PC-9 (cell line): ENCODE results near the gene TMEM134. TPM values are rescaled to one million over a fixed set of nuclear protein-coding genes. Genes with fewer than 3 reads are reported as not detected.
A peak's percentile ranks its signal among the peaks of the same experiment; 100 is the strongest.

ENCODE experiments used
- BruUV-seq: library from RNA; stranded (reverse); fragments of 400-500 nt; replicated peaks from 2 replicates; lab custom pipeline; 2021; lab: Mats Ljungman, UMichigan
- CTCF ChIA-PET: fragments of 300-600 bp; sonication (Branson Sonifier 250); formaldehyde crosslinking; loops from one replicate; lab custom pipeline; 2022; ENCODE audit warnings: antibody characterized with exemption; lab: Charles Lee
- POLR2A ChIA-PET: fragments of 300-600 bp; sonication (Branson Sonifier 250); formaldehyde crosslinking; loops from one replicate; lab custom pipeline; 2022; ENCODE audit warnings: antibody characterized with exemption; ENCODE audit not compliant: unreplicated experiment; lab: Charles Lee
- DNase-seq, 2 experiments: peaks; one replicate each; pipeline versions ENCODE4 v3.0.0 to v3.0.0-alpha.2; 2015 to 2022; ENCODE audit warnings: mixed read lengths in 1 of 2
- H2AFZ ChIP-seq: fragments of 200-600 bp; sonication (generic); 2 replicates; pipeline ENCODE4 v1.8.1; 2017; ENCODE audit warnings: antibody characterized with exemption
- H3F3A ChIP-seq: fragments of 200-600 bp; sonication (generic); 2 replicates; pipeline ENCODE4 v1.8.1; 2017; ENCODE audit warnings: antibody characterized with exemption, mild to moderate bottlenecking, low read depth; ENCODE audit not compliant: insufficient read depth
- H3K27ac ChIP-seq: fragments of 200-600 bp; sonication (generic); 2 replicates; pipeline ENCODE4 v1.6.1; 2016; ENCODE audit warnings: mixed run types
- H3K27me3 ChIP-seq: fragments of 200-600 bp; sonication (generic); 2 replicates; pipeline ENCODE4 v1.6.1; 2016; ENCODE audit warnings: low read depth, mixed run types; ENCODE audit not compliant: insufficient read depth
- H3K36me3 ChIP-seq: fragments of 200-600 bp; sonication (generic); 2 replicates; pipeline ENCODE4 v1.6.1; 2016; ENCODE audit warnings: low read depth, mixed run types
- H3K4me1 ChIP-seq: fragments of 200-600 bp; sonication (generic); replicated peaks from 2 replicates; pipeline ENCODE4 v1.6.1; 2016; ENCODE audit warnings: mixed run types; ENCODE audit not compliant: insufficient read depth
- H3K4me2 ChIP-seq: fragments of 200-600 bp; sonication (generic); 2 replicates; pipeline ENCODE4 v1.6.1; 2017; ENCODE audit warnings: mixed run types
- H3K4me3 ChIP-seq: fragments of 200-600 bp; sonication (generic); 2 replicates; pipeline ENCODE4 v1.6.1; 2016; ENCODE audit warnings: mixed run types
- H3K79me2 ChIP-seq: fragments of 200-600 bp; sonication (generic); 2 replicates; pipeline ENCODE4 v1.6.1; 2017; ENCODE audit warnings: low read depth, mixed run types
- H3K9me2 ChIP-seq: fragments of 200-600 bp; sonication (generic); 2 replicates; pipeline ENCODE4 v1.8.1; 2017; ENCODE audit warnings: mild to moderate bottlenecking; ENCODE audit not compliant: insufficient read depth
- H3K9me3 ChIP-seq: fragments of 200-600 bp; sonication (generic); 2 replicates; pipeline ENCODE4 v1.8.1; 2016; ENCODE audit warnings: low read depth; ENCODE audit not compliant: insufficient read depth
- H4K20me1 ChIP-seq: fragments of 200-600 bp; sonication (generic); 2 replicates; pipeline ENCODE4 v1.8.1; 2017; ENCODE audit not compliant: insufficient read depth
- CTCF ChIP-seq: fragments of 200-600 bp; sonication (generic); conservative IDR thresholded peaks from 2 replicates; pipeline ENCODE4 v1.6.1; 2017; ENCODE audit warnings: mixed run types, antibody characterized with exemption, mild to moderate bottlenecking, moderate library complexity
- EZH2 ChIP-seq: fragments of 200-600 bp; sonication (generic); IDR thresholded peaks from 2 replicates; pipeline ENCODE4 v1.8.0; 2017; ENCODE audit warnings: antibody characterized with exemption, low read depth
- intact Hi-C: fragments of 100-400 bp; cut with micrococcal nuclease; formaldehyde crosslinking; loops from one replicate; pipeline ENCODE4 v1.10.0; 2022; ENCODE audit not compliant: unreplicated experiment
- total RNA-seq: library from RNA; stranded (reverse); gene quantifications from 2 replicates; pipeline ENCODE4 v1.2.3, GENCODE V29; 2021

The TMEM134 gene
- total RNA-seq, 1 experiment from 2014 or later: 85.7 TPM

- H3K79me2 ChIP-seq: peaks cover 33% of the 10 kb centered on the region
Observed at GRCh38 chr11:67504950-67505581, 36.0 kb upstream of the TMEM134 start, which contains the start of gene PITPNM1. TSS of gene PITPNM1 (minus strand) at chr11:67505363. CDS start at chr11:67504180, 1,183 bp downstream.

GRCh38 chr11:67504005-67504949 is 35.2 kb upstream of the TMEM134 start:
- no peak for TF ChIP-seq EZH2
- no peak for TF ChIP-seq CTCF
- no TSS peak for BruUV-seq
- peak in 1 of 2 experiments; percentile 53 for DNase-seq
- H3F3A ChIP-seq: peaks cover 47% of the 10 kb centered on the region
- POLR2A ChIA-PET: no interaction called here
- H3K4me3 ChIP-seq: peak overlapping the region; percentile 97
- intact Hi-C loops: no loop called here
- peak overlapping the region; percentile 83 for H3K27ac ChIP-seq
- H3K79me2 ChIP-seq: peaks cover 33% of the 10 kb centered on the region
- no peaks in the 10 kb centered on the region for H3K9me2 ChIP-seq
- H3K27me3 ChIP-seq: no peaks in the 10 kb centered on the region
- peaks cover 3% of the 10 kb centered on the region; the same call in 1 of the 2 replicates for H4K20me1 ChIP-seq
- H3K36me3 ChIP-seq: peaks cover 7% of the 10 kb centered on the region; the same call in 1 of the 2 replicates
- peak overlapping the region; percentile 97 for H3K4me2 ChIP-seq
- peaks cover 36% of the 10 kb centered on the region for H3K4me1 ChIP-seq
- no peaks in the 10 kb centered on the region for H3K9me3 ChIP-seq
- H2AFZ ChIP-seq: peak overlapping the region; percentile 86
- CTCF ChIA-PET: interaction anchor here (0.6 kb wide), 1 partner anchor 75 kb away, joined by 3 read pairs; no protein-coding TSS in a partner anchor

More at GRCh38 chr11:67504950-67505581, 36.0 kb upstream of the TMEM134 start, which contains the start of gene PITPNM1:
- Histone ChIP-seq H3K9me2 (no peaks in the 10 kb centered on the region), H3K4me1 (peaks cover 36% of the 10 kb centered on the region), H3K4me2 (peak within 1 kb of the TSS; percentile 97), H3K27me3 (no peaks in the 10 kb centered on the region), H3K4me3 (peak within 1 kb of the TSS; percentile 97), H3K9me3 (no peaks in the 10 kb centered on the region), H3F3A (peaks cover 47% of the 10 kb centered on the region), H3K36me3 (peaks cover 7% of the 10 kb centered on the region; the same call in 1 of the 2 replicates), H3K27ac (peak within 1 kb of the TSS; percentile 83), H2AFZ (peak within 1 kb of the TSS; percentile 86), H4K20me1 (peaks cover 3% of the 10 kb centered on the region; the same call in 1 of the 2 replicates)
- TF ChIP-seq CTCF (no peak), EZH2 (no peak)
- intact Hi-C loops: loop anchor here (1.0 to 5.0 kb wide), 3 partner anchors 63 to 133 kb away; partner anchors contain the start of genes CLCF1, CORO1B and RPS6KB2
- POLR2A ChIA-PET: interaction anchor here (0.6 to 0.8 kb wide), 2 partner anchors 120 to 159 kb away, joined by 3 to 4 read pairs; no protein-coding TSS in a partner anchor
- CTCF ChIA-PET: interaction anchor here (0.5 to 0.9 kb wide), 4 partner anchors 76 to 868 kb away, joined by 3 to 5 read pairs (median 4); partner anchors contain the start of gene PPP1CA
- BruUV-seq: no TSS peak
- DNase-seq: peak in 1 of 2 experiments; percentile 85
